IMR-90 (cell line): ENCODE data around the gene AKT3.
"Not testable (repeated sequence)": the region's sequence is repeated elsewhere in the genome, so short reads cannot be mapped to it uniquely, and the experiment has no call there.

Source experiments
- CHD1 ChIP-seq: IDR thresholded peaks from 2 replicates; pipeline ENCODE4 v1.6.1; 2012; ENCODE audit warnings: low read depth, low read length, improper control_type of control experiment
- MAFK ChIP-seq: IDR thresholded peaks from 2 replicates; pipeline ENCODE4 v1.6.1; 2012; ENCODE audit warnings: low read depth, low read length, improper control_type of control experiment
- MXI1 ChIP-seq: IDR thresholded peaks from 2 replicates; pipeline ENCODE4 v1.6.1; 2012; ENCODE audit warnings: low read depth, mild to moderate bottlenecking, low read length, moderate library complexity, borderline replicate concordance
- NFE2L2 ChIP-seq: fragments of 150-350 bp; IDR thresholded peaks from 2 replicates; pipeline ENCODE4 v1.6.1; 2016; ENCODE audit warnings: low read depth, mild to moderate bottlenecking, low read length
- POLR2A ChIP-seq: IDR thresholded peaks from 2 replicates; pipeline ENCODE4 v1.6.1; 2012; ENCODE audit warnings: mild to moderate bottlenecking, low read depth, low read length
- RFX5 ChIP-seq: IDR thresholded peaks from 2 replicates; pipeline ENCODE4 v1.8.0; 2012; ENCODE audit warnings: low read depth, mild to moderate bottlenecking, low read length, moderate library complexity
- TF ChIP-seq, protein P1 (sequence below): conservative IDR thresholded peaks from 2 replicates; pipeline ENCODE4 v1.5.1; 2012; ENCODE audit warnings: mild to moderate bottlenecking, low read depth, low read length, improper control_type of control experiment
- TF ChIP-seq, protein P2 (sequence below): fragments of 150-350 bp; IDR thresholded peaks from 2 replicates; pipeline ENCODE4 v1.6.1; 2017; ENCODE audit warnings: mild to moderate bottlenecking, antibody characterized with exemption, low read length, low read depth

DNA sequence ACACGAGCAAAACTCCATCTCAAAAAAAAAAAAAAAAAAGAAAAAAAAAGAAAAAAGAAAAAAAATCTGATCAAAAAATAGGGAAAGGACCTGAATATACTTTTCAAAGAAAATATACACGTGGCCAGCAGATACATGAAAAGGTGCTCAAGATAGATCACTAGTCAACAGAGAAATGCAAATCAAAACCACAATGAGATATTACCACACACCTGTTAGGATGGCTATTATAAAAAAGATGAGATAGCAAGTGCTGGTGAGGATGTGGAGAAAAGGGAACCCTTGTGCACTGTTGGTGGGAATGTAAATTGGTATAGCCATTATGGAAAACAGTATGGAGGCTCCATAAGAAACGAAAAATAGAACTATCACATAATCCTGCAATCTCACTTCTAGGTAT is 260.8 kb downstream of the AKT3 start:
- TF ChIP-seq, protein P1, sequence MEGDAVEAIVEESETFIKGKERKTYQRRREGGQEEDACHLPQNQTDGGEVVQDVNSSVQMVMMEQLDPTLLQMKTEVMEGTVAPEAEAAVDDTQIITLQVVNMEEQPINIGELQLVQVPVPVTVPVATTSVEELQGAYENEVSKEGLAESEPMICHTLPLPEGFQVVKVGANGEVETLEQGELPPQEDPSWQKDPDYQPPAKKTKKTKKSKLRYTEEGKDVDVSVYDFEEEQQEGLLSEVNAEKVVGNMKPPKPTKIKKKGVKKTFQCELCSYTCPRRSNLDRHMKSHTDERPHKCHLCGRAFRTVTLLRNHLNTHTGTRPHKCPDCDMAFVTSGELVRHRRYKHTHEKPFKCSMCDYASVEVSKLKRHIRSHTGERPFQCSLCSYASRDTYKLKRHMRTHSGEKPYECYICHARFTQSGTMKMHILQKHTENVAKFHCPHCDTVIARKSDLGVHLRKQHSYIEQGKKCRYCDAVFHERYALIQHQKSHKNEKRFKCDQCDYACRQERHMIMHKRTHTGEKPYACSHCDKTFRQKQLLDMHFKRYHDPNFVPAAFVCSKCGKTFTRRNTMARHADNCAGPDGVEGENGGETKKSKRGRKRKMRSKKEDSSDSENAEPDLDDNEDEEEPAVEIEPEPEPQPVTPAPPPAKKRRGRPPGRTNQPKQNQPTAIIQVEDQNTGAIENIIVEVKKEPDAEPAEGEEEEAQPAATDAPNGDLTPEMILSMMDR, result not testable (repeated sequence)
- not testable (repeated sequence) for TF ChIP-seq RFX5, POLR2A, MAFK, MXI1, NFE2L2, CHD1
- TF ChIP-seq, protein P2, sequence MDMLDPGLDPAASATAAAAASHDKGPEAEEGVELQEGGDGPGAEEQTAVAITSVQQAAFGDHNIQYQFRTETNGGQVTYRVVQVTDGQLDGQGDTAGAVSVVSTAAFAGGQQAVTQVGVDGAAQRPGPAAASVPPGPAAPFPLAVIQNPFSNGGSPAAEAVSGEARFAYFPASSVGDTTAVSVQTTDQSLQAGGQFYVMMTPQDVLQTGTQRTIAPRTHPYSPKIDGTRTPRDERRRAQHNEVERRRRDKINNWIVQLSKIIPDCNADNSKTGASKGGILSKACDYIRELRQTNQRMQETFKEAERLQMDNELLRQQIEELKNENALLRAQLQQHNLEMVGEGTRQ, result not testable (repeated sequence)
